ENCODE results near the gene GPSM3.

DNA sequence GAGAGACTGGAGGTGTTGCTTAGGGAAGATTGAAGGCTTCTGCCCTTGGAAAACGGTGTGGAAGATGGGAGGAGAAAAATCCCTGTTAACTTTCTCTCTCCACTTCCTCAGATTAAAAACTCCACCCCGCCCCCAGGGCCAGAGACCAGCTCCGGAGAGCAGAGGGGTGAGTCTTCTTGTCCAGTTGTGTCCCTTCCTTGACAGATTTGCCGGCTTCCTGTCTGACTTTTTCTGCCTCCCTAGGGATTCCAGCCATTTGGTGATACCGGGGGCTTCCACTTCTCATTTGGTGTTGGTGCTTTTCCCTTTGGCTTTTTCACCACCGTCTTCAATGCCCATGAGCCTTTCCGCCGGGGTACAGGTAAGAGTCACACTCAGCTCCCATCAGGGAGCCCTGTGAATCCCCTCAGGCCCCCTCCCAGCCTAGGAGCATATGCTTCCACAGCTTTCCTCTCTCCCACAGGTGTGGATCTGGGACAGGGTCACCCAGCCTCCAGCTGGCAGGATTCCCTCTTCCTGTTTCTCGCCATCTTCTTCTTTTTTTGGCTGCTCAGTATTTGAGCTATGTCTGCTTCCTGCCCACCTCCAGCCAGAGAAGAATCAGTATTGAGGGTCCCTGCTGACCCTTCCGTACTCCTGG lies 12.6 kb downstream of the GPSM3 start:
- TF ChIP-seq, protein P1, sequence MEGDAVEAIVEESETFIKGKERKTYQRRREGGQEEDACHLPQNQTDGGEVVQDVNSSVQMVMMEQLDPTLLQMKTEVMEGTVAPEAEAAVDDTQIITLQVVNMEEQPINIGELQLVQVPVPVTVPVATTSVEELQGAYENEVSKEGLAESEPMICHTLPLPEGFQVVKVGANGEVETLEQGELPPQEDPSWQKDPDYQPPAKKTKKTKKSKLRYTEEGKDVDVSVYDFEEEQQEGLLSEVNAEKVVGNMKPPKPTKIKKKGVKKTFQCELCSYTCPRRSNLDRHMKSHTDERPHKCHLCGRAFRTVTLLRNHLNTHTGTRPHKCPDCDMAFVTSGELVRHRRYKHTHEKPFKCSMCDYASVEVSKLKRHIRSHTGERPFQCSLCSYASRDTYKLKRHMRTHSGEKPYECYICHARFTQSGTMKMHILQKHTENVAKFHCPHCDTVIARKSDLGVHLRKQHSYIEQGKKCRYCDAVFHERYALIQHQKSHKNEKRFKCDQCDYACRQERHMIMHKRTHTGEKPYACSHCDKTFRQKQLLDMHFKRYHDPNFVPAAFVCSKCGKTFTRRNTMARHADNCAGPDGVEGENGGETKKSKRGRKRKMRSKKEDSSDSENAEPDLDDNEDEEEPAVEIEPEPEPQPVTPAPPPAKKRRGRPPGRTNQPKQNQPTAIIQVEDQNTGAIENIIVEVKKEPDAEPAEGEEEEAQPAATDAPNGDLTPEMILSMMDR (IDR thresholded peaks at IDR 0.05) = no peak
- TF ChIP-seq POLR2A (IDR thresholded peaks at IDR 0.05) = no peak
